GM23338 (cell line): ENCODE results near the gene MTRR. TPM values are rescaled to one million over a fixed set of nuclear protein-coding genes. Genes with fewer than 3 reads are reported as not detected.

Source experiments
- ATAC-seq: fragments of 200-7000 bp; cut with Tn5 transposase; 3 replicates; pipeline ENCODE4 v1.9.1; 2020
- DNase-seq: peaks from one replicate; pipeline ENCODE4 v3.0.0-alpha.2; 2015; ENCODE audit warnings: low spot score
- H2AFZ ChIP-seq: fragments of 200-600 bp; sonication (generic); 2 replicates; pipeline ENCODE4 v1.8.0; 2016; ENCODE audit warnings: antibody characterized with exemption, mild to moderate bottlenecking, moderate library complexity
- H3F3A ChIP-seq: fragments of 200-600 bp; sonication (generic); replicated peaks from 2 replicates; pipeline ENCODE4 v1.8.0; 2017; ENCODE audit warnings: antibody characterized with exemption, mixed run types, low read depth
- H3K27ac ChIP-seq: fragments of 200-600 bp; sonication (generic); 2 replicates; pipeline ENCODE4 v1.6.1; 2016; ENCODE audit warnings: low read depth
- H3K27me3 ChIP-seq: fragments of 200-600 bp; sonication (generic); 2 replicates; pipeline ENCODE4 v1.8.0; 2016; ENCODE audit warnings: mild to moderate bottlenecking, mixed run types, moderate library complexity; ENCODE audit not compliant: insufficient read depth
- H3K36me3 ChIP-seq: fragments of 200-600 bp; sonication (generic); 2 replicates; pipeline ENCODE4 v1.8.0; 2016; ENCODE audit warnings: mild to moderate bottlenecking; ENCODE audit not compliant: insufficient read depth
- H3K4me1 ChIP-seq: fragments of 200-600 bp; sonication (generic); 2 replicates; pipeline ENCODE4 v1.8.0; 2016; ENCODE audit warnings: mild to moderate bottlenecking, moderate library complexity; ENCODE audit not compliant: insufficient read depth
- H3K4me2 ChIP-seq: fragments of 200-600 bp; sonication (generic); 2 replicates; pipeline ENCODE4 v1.7.1; 2017; ENCODE audit warnings: mixed run types
- H3K4me3 ChIP-seq: fragments of 200-600 bp; sonication (generic); 2 replicates; pipeline ENCODE4 v1.6.1; 2016; ENCODE audit warnings: mixed run types
- H3K79me2 ChIP-seq: fragments of 200-600 bp; sonication (generic); replicated peaks from 2 replicates; pipeline ENCODE4 v1.8.0; 2017; ENCODE audit warnings: mild to moderate bottlenecking; ENCODE audit not compliant: insufficient read depth
- H3K9me2 ChIP-seq: fragments of 200-600 bp; sonication (generic); 2 replicates; pipeline ENCODE4 v1.8.0; 2017; ENCODE audit not compliant: insufficient read depth
- H4K20me1 ChIP-seq: fragments of 200-600 bp; sonication (generic); replicated peaks from 2 replicates; pipeline ENCODE4 v1.8.0; 2017; ENCODE audit warnings: mild to moderate bottlenecking; ENCODE audit not compliant: insufficient read depth
- H3K27ac Mint-ChIP-seq: 2 replicates; pipeline ENCODE4 v1.8.0; 2020; ENCODE audit warnings: inconsistent platforms, mild to moderate bottlenecking, moderate library complexity, mixed read lengths
- H3K27me3 Mint-ChIP-seq: 3 replicates; pipeline ENCODE4 v1.8.0; 2022; ENCODE audit warnings: low read depth, mild to moderate bottlenecking, moderate library complexity, mixed read lengths, inconsistent platforms; ENCODE audit not compliant: insufficient read depth, poor library complexity
- H3K36me3 Mint-ChIP-seq: 3 replicates; pipeline ENCODE4 v1.8.0; 2021; ENCODE audit warnings: low read depth, mild to moderate bottlenecking, inconsistent platforms, moderate library complexity, mixed read lengths
- H3K4me1 Mint-ChIP-seq: 3 replicates; pipeline ENCODE4 v1.8.0; 2020; ENCODE audit warnings: mild to moderate bottlenecking, inconsistent platforms, mixed read lengths
- H3K4me3 Mint-ChIP-seq: 3 replicates; pipeline ENCODE4 v1.8.0; 2021; ENCODE audit warnings: moderate library complexity, mild to moderate bottlenecking, inconsistent platforms, mixed read lengths
- H3K9me3 Mint-ChIP-seq: 3 replicates; pipeline ENCODE4 v1.8.0; 2020; ENCODE audit warnings: moderate library complexity, mild to moderate bottlenecking, inconsistent platforms, mixed read lengths
- CREB1 ChIP-seq: fragments of 250-450 bp; sonication (Bioruptor Pico); IDR thresholded peaks from 2 replicates; pipeline ENCODE4 v1.5.0; 2020; ENCODE audit warnings: low read depth, mild to moderate bottlenecking, moderate library complexity
- EZH2 ChIP-seq: fragments of 200-600 bp; sonication (generic); IDR thresholded peaks from one replicate; pipeline ENCODE4 v1.8.0; 2017; ENCODE audit warnings: antibody characterized with exemption, mild to moderate bottlenecking, low read depth; ENCODE audit not compliant: unreplicated experiment
- EZH2phosphoT487 ChIP-seq: fragments of 200-600 bp; sonication (generic); IDR thresholded peaks from one replicate; pipeline ENCODE4 v1.8.1; 2018; ENCODE audit warnings: antibody characterized with exemption; ENCODE audit not compliant: unreplicated experiment
- JUNB ChIP-seq: IDR thresholded peaks from one replicate; pipeline ENCODE4 v1.6.1; 2016; ENCODE audit warnings: antibody characterized with exemption; ENCODE audit not compliant: unreplicated experiment
- NANOG ChIP-seq: IDR thresholded peaks from 2 replicates; pipeline ENCODE4 v1.6.1; 2016; ENCODE audit warnings: antibody characterized with exemption, borderline replicate concordance
- POLR2AphosphoS5 ChIP-seq: IDR thresholded peaks from 2 replicates; pipeline ENCODE4 v1.6.1; 2016; ENCODE audit warnings: antibody characterized with exemption, low read depth
- STAT1 ChIP-seq: IDR thresholded peaks from one replicate; pipeline ENCODE4 v1.6.1; 2016; ENCODE audit warnings: antibody characterized with exemption; ENCODE audit not compliant: unreplicated experiment
- ZNF114 ChIP-seq: fragments of 250-450 bp; sonication (Bioruptor Pico); IDR thresholded peaks from 2 replicates; pipeline ENCODE4 v1.5.0; 2020; ENCODE audit warnings: mild to moderate bottlenecking, moderate library complexity
- ZNF331 ChIP-seq: fragments of 250-450 bp; sonication (Bioruptor Pico); IDR thresholded peaks from 2 replicates; pipeline ENCODE4 v1.5.0; 2020; ENCODE audit warnings: low read depth, mild to moderate bottlenecking, moderate library complexity
- polyA plus RNA-seq: library from polyadenylated mRNA; unstranded; fragments of >200 nt; fragmentation: Nextera tagmentation; extraction: Ambion mirVana; gene quantifications from 2 replicates; pipeline ENCODE4 v1.2.1, GENCODE V29; 2016
- total RNA-seq: library from RNA; depleted of rRNA; stranded (reverse); fragments of >200 nt; shearing (Covaris generic); gene quantifications from 2 replicates; pipeline ENCODE4 v1.2.3, GENCODE V29; 2014
- TF ChIP-seq, protein P1 (sequence below): IDR thresholded peaks from 2 replicates; pipeline ENCODE4 v1.6.1; 2016; ENCODE audit warnings: antibody characterized with exemption
- TF ChIP-seq, protein P2 (sequence below): IDR thresholded peaks from one replicate; pipeline ENCODE4 v1.6.1; 2018; ENCODE audit warnings: antibody characterized with exemption; ENCODE audit not compliant: unreplicated experiment
- TF ChIP-seq, protein P3 (sequence below), 2 experiments: fragments of 200-600 bp in 1 of 2; sonication (generic) in 1 of 2; conservative IDR thresholded peaks; 2 replicates each; pipeline versions ENCODE4 v1.5.1 to v1.6.1; 2016 to 2017; ENCODE audit warnings: antibody characterized with exemption in 2 of 2, low read depth in 2 of 2, mild to moderate bottlenecking in 2 of 2, moderate library complexity in 1 of 2
- TF ChIP-seq, protein P4 (sequence below): fragments of 250-450 bp; sonication (Bioruptor Pico); IDR thresholded peaks from 2 replicates; pipeline ENCODE4 v1.5.0; 2020; ENCODE audit warnings: mild to moderate bottlenecking, moderate library complexity

MTRR gene
- total and polyA plus RNA-seq, 2 experiments from 2014 or later, result 16.5 to 55.9 TPM

DNA sequence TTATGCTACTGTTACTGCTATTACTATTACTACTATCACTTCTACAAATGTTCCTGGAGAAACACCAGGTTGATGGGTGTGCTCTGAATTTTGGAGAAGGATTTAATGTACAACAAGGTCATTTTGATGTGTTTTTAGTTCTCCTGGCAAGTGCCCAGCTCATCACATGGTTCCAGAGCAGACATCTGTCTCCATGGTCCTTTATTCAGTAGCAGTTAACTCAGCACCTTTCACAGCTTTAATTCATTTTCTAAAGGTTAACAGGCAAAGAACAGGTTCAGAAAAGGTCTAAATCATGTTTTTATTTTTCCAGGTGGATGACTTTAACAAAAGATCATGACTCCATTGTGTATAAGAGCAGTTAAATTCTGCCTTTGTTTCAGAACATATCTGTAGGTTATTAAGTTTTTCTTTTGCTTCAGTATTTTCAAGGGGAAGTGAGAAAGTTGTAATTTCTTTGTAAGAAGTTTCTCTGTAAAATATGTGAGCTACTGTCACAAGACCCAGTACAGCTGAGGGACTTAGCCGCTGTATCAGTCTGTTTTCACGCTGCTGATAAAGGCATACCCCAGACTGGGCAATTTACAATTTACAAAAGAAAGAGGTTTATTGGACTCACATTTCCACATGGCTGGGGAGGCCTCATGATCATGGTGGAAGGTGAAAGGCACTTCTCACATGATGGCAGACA is 41.9 kb downstream of the MTRR start:
- Histone ChIP-seq H3K4me1 (no peaks in the 10 kb centered on the region), H3K4me2 (no peak overlapping the region), H3F3A (no peaks in the 10 kb centered on the region), H4K20me1 (no peaks in the 10 kb centered on the region), H3K36me3 (peaks cover 4% of the 10 kb centered on the region; the same call in 1 of the 2 replicates), H3K79me2 (no peaks in the 10 kb centered on the region), H3K9me2 (peaks cover 3% of the 10 kb centered on the region; the same call in 1 of the 2 replicates), H3K27me3 (no peaks in the 10 kb centered on the region), H2AFZ (no peak overlapping the region), H3K27ac (no peak overlapping the region), H3K4me3 (no peak overlapping the region)
- TF ChIP-seq JUNB (no peak), POLR2AphosphoS5 (no peak), STAT1 (no peak), EZH2phosphoT487 (no peak), ZNF331 (no peak), CREB1 (CRISPR knock-in tag) (no peak), NANOG (no peak), ZNF114 (CRISPR knock-in tag) (no peak), EZH2 (no peak)
- TF ChIP-seq, protein P1, sequence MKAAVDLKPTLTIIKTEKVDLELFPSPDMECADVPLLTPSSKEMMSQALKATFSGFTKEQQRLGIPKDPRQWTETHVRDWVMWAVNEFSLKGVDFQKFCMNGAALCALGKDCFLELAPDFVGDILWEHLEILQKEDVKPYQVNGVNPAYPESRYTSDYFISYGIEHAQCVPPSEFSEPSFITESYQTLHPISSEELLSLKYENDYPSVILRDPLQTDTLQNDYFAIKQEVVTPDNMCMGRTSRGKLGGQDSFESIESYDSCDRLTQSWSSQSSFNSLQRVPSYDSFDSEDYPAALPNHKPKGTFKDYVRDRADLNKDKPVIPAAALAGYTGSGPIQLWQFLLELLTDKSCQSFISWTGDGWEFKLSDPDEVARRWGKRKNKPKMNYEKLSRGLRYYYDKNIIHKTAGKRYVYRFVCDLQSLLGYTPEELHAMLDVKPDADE, result no peak
- TF ChIP-seq, protein P2, sequence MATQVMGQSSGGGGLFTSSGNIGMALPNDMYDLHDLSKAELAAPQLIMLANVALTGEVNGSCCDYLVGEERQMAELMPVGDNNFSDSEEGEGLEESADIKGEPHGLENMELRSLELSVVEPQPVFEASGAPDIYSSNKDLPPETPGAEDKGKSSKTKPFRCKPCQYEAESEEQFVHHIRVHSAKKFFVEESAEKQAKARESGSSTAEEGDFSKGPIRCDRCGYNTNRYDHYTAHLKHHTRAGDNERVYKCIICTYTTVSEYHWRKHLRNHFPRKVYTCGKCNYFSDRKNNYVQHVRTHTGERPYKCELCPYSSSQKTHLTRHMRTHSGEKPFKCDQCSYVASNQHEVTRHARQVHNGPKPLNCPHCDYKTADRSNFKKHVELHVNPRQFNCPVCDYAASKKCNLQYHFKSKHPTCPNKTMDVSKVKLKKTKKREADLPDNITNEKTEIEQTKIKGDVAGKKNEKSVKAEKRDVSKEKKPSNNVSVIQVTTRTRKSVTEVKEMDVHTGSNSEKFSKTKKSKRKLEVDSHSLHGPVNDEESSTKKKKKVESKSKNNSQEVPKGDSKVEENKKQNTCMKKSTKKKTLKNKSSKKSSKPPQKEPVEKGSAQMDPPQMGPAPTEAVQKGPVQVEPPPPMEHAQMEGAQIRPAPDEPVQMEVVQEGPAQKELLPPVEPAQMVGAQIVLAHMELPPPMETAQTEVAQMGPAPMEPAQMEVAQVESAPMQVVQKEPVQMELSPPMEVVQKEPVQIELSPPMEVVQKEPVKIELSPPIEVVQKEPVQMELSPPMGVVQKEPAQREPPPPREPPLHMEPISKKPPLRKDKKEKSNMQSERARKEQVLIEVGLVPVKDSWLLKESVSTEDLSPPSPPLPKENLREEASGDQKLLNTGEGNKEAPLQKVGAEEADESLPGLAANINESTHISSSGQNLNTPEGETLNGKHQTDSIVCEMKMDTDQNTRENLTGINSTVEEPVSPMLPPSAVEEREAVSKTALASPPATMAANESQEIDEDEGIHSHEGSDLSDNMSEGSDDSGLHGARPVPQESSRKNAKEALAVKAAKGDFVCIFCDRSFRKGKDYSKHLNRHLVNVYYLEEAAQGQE, result no peak
- TF ChIP-seq, protein P3, sequence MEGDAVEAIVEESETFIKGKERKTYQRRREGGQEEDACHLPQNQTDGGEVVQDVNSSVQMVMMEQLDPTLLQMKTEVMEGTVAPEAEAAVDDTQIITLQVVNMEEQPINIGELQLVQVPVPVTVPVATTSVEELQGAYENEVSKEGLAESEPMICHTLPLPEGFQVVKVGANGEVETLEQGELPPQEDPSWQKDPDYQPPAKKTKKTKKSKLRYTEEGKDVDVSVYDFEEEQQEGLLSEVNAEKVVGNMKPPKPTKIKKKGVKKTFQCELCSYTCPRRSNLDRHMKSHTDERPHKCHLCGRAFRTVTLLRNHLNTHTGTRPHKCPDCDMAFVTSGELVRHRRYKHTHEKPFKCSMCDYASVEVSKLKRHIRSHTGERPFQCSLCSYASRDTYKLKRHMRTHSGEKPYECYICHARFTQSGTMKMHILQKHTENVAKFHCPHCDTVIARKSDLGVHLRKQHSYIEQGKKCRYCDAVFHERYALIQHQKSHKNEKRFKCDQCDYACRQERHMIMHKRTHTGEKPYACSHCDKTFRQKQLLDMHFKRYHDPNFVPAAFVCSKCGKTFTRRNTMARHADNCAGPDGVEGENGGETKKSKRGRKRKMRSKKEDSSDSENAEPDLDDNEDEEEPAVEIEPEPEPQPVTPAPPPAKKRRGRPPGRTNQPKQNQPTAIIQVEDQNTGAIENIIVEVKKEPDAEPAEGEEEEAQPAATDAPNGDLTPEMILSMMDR (conservative IDR thresholded peaks at IDR 0.05; ENCODE audit: low read depth in 2 of 2), result no peak
- TF ChIP-seq, protein P4, sequence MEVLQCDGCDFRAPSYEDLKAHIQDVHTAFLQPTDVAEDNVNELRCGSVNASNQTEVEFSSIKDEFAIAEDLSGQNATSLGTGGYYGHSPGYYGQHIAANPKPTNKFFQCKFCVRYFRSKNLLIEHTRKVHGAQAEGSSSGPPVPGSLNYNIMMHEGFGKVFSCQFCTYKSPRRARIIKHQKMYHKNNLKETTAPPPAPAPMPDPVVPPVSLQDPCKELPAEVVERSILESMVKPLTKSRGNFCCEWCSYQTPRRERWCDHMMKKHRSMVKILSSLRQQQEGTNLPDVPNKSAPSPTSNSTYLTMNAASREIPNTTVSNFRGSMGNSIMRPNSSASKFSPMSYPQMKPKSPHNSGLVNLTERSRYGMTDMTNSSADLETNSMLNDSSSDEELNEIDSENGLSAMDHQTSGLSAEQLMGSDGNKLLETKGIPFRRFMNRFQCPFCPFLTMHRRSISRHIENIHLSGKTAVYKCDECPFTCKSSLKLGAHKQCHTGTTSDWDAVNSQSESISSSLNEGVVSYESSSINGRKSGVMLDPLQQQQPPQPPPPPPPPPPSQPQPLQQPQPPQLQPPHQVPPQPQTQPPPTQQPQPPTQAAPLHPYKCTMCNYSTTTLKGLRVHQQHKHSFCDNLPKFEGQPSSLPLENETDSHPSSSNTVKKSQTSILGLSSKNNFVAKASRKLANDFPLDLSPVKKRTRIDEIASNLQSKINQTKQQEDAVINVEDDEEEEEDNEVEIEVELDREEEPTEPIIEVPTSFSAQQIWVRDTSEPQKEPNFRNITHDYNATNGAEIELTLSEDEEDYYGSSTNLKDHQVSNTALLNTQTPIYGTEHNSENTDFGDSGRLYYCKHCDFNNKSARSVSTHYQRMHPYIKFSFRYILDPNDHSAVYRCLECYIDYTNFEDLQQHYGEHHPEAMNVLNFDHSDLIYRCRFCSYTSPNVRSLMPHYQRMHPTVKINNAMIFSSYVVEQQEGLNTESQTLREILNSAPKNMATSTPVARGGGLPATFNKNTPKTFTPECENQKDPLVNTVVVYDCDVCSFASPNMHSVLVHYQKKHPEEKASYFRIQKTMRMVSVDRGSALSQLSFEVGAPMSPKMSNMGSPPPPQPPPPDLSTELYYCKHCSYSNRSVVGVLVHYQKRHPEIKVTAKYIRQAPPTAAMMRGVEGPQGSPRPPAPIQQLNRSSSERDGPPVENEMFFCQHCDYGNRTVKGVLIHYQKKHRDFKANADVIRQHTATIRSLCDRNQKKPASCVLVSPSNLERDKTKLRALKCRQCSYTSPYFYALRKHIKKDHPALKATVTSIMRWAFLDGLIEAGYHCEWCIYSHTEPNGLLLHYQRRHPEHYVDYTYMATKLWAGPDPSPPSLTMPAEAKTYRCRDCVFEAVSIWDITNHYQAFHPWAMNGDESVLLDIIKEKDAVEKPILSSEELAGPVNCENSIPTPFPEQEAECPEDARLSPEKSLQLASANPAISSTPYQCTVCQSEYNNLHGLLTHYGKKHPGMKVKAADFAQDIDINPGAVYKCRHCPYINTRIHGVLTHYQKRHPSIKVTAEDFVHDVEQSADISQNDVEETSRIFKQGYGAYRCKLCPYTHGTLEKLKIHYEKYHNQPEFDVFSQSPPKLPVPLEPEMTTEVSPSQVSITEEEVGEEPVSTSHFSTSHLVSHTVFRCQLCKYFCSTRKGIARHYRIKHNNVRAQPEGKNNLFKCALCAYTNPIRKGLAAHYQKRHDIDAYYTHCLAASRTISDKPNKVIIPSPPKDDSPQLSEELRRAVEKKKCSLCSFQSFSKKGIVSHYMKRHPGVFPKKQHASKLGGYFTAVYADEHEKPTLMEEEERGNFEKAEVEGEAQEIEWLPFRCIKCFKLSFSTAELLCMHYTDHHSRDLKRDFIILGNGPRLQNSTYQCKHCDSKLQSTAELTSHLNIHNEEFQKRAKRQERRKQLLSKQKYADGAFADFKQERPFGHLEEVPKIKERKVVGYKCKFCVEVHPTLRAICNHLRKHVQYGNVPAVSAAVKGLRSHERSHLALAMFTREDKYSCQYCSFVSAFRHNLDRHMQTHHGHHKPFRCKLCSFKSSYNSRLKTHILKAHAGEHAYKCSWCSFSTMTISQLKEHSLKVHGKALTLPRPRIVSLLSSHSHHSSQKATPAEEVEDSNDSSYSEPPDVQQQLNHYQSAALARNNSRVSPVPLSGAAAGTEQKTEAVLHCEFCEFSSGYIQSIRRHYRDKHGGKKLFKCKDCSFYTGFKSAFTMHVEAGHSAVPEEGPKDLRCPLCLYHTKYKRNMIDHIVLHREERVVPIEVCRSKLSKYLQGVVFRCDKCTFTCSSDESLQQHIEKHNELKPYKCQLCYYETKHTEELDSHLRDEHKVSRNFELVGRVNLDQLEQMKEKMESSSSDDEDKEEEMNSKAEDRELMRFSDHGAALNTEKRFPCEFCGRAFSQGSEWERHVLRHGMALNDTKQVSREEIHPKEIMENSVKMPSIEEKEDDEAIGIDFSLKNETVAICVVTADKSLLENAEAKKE, result no peak
- Mint-ChIP-seq H3K4me3 (no peak overlapping the region), H3K36me3 (peaks cover 52% of the 10 kb centered on the region), H3K4me1 (no peaks in the 10 kb centered on the region), H3K27ac (no peak overlapping the region), H3K9me3 (peaks cover 42% of the 10 kb centered on the region), H3K27me3 (peaks cover 2% of the 10 kb centered on the region)
- no peak for DNase-seq
- no peak for ATAC-seq
